PC-9 (cell line): ENCODE results near the gene DOCK9.

Experiments
- CTCF ChIP-seq: fragments of 200-600 bp; sonication (generic); conservative IDR thresholded peaks from 2 replicates; pipeline ENCODE4 v1.6.1; 2017; ENCODE audit warnings: mixed run types, antibody characterized with exemption, mild to moderate bottlenecking, moderate library complexity
- EZH2 ChIP-seq: fragments of 200-600 bp; sonication (generic); IDR thresholded peaks from 2 replicates; pipeline ENCODE4 v1.8.0; 2017; ENCODE audit warnings: antibody characterized with exemption, low read depth

GRCh38 chr13:99005609-99006008 is 27.7 kb upstream of the DOCK9 start:
- TF ChIP-seq CTCF = no peak
- no peak for TF ChIP-seq EZH2
